GM20000 (cell line): ENCODE measurements around the gene IGSF21.

ENCODE experiments used
- DNase-seq: peaks from one replicate; pipeline ENCODE4 v3.0.0; 2012; ENCODE audit warnings: low spot score
- CTCF ChIP-seq: IDR thresholded peaks from 2 replicates; pipeline ENCODE4 v1.5.1; 2012; ENCODE audit warnings: mild to moderate bottlenecking, control low read depth; ENCODE audit errors: extremely low read depth, missing control alignments

IGSF21 gene

GRCh38 chr1:18147672-18148071, 40.1 kb downstream of the IGSF21 start:
- no peak for DNase-seq
- TF ChIP-seq CTCF = no peak

- TF ChIP-seq CTCF = no peak
- no peak for DNase-seq
Measured at GRCh38 chr1:18148461-18148860, 40.9 kb downstream of the IGSF21 start.

GRCh38 chr1:18149027-18149641, 41.5 kb downstream of the IGSF21 start:
- no peak for TF ChIP-seq CTCF
- DNase-seq = no peak

- no peak for DNase-seq
- no peak for TF ChIP-seq CTCF
Measured at GRCh38 chr1:18151436-18152122, 44.0 kb downstream of the IGSF21 start.

- TF ChIP-seq CTCF = no peak
- no peak for DNase-seq
Measured at GRCh38 chr1:18154430-18155194, 47.0 kb downstream of the IGSF21 start.

- no peak for TF ChIP-seq CTCF
- DNase-seq = no peak
Measured at GRCh38 chr1:18155881-18156385, 48.3 kb downstream of the IGSF21 start.

GRCh38 chr1:18157352-18157751, 49.8 kb downstream of the IGSF21 start:
- TF ChIP-seq CTCF = no peak
- DNase-seq = no peak
